NOMO-1 treated with DMSO at 0.1 percent for 48 hours (cell line): ENCODE results near the gene ZNF341.

Source experiments
- DNase-seq: peaks from one replicate; lab custom pipeline; 2025; ENCODE audit not compliant: unreplicated experiment; lab: John Stamatoyannopoulos, UW

Gene ZNF341

DNA sequence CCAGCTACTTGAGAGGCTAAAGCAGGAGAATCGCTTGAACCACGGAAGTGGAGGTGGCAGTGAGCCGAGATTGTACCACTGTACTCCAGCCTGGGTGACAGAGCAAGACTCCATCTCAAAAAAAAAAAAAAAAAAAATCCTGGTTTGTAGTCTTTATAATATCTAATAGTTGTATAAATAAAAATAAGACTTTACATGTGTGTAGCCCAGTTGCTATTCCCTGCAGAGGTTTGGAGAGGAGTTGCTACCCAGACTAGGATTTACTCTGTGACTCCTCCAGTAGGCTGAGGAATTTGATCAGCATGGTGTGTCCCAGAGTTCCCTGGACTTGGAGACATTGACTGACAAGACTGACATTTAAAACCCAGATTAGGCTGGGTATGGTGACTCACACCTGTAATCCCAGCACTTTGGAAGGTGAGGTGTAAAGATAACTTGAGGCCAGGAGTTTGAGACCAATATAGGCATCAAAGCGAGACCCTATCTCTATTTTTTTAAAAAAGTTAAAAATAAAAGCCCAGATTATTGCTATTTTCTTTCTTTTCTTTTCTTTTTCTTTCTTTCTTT, 89.6 kb downstream of the ZNF341 start:
- no peak for DNase-seq

DNA sequence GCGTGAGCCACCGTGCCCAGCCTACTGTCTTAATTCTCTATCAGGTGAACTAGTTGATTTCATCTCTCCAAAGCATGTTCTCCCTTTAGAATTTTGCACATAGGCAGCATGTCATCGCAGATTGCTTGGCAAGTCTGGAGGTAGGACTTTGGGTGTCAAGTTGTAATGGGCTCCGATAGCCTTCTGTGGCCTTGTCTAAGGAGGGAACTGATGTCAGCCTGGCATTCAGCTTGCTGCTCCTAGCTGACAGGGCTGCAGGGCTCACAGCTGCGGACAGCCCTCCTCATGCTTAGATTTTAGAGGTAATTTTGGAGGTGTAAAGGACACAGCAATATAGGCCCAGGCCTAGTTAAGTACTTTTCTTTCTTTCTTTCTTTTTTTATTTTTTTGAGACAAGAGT, 90.6 kb downstream of the ZNF341 start:
- no peak for DNase-seq

DNA sequence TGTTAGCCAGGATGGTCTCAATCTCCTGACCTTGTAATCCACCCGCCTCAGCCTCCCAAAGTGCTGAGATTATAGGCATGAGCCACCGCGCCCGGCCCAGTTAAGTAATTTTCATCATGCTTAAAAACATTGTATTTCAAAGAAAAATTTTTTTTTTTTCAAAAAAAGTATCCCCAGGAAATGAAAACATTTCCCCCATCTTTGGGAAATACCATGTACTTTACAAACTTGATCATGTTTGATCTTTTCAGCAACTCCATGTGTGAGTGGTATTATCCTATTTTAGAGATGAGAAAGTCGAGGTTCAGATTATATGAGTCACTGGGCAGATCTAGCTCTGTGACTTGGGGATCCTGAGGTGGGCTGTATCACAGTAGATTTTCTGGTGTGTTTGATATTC, 91.2 kb downstream of the ZNF341 start:
- no peak for DNase-seq

- DNase-seq, result no peak
Measured at GRCh38 chr20:33824852-33825251, 93.1 kb downstream of the ZNF341 start.

GRCh38 chr20:33825340-33826269, 93.8 kb downstream of the ZNF341 start:
- no peak for DNase-seq

- DNase-seq, result no peak
Measured at GRCh38 chr20:33826270-33826897, 94.6 kb downstream of the ZNF341 start.

DNA sequence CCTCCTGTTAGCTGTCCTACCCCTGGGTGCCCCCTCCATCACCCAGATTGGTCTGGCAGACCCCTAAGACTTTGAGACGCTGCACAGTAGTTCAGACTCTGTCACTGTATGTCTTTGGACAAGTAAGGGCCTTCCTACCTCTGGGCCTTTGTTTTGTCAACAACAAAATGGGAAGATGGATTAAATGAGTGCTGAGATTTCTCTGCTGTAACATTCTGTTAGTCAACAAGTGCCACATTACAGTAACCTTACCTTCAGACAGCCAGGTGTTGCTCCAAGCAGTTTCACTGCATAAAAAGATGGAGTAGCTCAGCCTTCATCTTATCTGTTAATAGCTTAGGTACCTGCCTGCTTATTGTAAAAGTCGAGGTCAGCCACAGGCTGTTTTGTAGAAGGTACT, 95.3 kb downstream of the ZNF341 start:
- DNase-seq, result no peak

DNA sequence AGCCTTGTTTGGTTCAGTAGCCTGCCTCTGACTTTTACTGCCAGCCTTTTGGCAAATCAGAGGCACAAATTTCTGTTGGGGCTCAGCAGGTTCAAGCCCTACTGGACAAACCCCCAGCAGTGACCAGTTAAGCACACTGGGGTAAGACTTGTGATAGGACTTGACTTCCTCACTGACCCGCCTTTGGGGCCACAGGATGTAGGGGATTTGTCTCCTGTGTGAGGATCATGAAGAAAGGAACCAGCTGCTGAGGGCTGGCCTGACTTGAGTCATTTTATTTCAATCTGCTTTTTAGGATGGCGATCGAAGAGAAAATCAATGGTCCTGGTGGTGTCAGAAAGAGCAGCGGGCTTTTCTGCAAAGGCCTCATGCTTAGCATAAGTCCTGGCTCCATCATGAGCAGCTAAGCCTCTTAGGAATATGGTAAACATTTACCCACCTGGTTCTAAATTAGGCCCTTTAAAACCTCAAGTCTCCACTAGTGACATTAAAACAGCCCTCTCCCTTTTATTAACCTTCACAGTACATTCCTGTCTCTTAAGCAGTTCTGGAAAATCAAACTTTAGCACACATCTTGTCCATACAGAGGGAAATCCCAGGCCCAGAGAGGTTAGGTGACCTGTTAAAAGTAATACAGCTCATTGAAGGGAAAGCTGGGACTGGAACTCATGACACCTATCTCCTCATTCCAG, 96.0 kb downstream of the ZNF341 start:
- DNase-seq, result no peak

- no peak for DNase-seq
Measured at GRCh38 chr20:33828326-33828844, 96.6 kb downstream of the ZNF341 start.

- no peak for DNase-seq
Measured at GRCh38 chr20:33828967-33829560, 97.3 kb downstream of the ZNF341 start.

DNA sequence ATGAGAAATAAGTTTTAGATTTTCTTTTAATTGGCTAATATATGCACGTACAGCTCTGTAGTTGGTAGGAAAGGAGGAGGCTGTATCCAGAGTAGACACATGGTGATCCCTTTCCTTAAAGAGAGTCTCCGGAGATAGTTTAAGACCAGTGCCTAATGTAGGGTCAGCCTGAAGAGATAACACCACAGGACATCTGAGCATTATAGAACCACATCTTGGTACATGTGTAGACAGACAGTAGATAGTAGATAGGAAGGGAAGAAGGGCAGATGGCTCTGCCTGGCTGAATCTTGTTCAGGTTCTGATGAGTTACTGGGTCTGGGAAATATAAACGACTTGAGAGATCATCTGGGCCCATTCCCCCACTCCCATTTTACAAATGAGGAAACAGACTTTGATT, 97.8 kb downstream of the ZNF341 start:
- no peak for DNase-seq

- DNase-seq, result no peak
Measured at GRCh38 chr20:33830371-33830770, 98.6 kb downstream of the ZNF341 start.

GRCh38 chr20:33832103-33832804, 100.5 kb downstream of the ZNF341 start:
- no peak for DNase-seq

DNA sequence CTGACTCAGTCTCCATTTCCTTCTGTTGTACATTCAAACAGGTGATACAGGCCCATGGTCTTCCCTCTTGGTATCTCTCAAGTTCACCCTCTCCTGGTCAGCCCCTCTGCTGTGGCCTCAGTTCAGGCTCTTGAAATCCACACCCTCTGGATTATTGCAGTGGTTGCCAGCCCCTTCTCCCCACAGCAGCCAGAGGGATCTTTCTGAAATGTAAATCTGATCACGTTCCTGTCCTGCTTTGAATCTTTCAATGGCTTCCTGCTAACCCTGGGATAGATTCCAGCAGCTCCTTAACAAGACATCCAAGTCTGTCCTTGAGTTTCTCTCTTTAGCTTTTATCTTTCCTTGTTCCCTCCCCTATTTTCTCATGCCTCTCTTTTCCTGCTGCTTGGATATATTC, 101.5 kb downstream of the ZNF341 start:
- no peak for DNase-seq

- DNase-seq, result no peak
Measured at GRCh38 chr20:33835615-33836172, 103.9 kb downstream of the ZNF341 start.

DNA sequence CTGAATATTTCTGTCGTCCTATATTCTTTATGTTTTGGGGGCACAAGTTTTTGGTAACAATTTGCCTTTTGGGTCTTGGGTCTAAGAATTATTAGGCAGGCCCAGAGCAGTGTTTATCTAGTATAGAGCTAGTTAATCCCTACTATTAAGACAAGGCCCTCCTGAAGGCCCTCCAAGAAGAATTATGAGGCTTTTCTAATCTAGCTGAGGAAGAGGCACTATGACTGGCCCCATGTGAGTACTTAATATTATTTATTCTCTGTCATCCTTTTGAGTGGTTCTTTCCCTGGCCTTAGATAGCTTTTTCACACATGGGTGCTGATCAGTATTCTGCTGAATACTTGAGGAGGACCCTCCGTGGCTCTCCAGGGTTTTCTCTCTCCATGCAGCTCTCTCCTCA, 104.5 kb downstream of the ZNF341 start:
- no peak for DNase-seq

DNA sequence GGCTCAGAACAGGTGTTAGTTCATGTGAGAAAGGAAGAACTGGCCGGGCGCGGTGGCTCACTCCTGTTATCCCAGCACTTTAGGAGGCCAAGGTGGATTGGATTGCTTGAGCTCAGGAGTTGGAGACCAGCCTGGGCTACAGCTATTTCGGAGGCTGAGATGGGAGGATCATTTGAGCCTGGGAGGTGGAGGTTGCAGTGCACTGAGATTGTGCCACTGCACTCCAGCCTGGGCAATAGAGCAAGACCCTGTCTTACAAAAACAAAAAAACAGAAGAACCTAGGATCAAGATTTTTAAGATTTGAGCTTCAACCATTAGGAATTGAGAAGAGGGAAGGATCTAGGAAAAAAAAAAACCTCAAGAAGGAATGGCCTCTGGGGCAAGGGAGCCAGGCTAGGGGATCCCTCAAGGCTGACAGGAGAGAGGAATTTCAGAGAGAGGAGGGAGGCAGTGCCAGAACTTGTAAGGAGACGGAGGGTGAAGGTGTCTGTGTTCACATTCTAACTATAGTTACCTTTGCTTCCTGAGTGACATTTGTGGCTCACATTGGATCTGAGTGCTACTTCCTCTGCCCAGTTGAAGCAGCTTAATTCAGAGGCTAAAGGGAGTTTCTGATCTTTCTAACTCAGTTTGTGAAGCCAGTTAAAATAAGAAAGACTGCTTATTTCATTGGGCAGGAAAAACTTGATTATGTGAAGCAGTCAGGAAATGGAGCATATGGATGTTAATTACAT, 105.5 kb downstream of the ZNF341 start:
- DNase-seq, result no peak

DNA sequence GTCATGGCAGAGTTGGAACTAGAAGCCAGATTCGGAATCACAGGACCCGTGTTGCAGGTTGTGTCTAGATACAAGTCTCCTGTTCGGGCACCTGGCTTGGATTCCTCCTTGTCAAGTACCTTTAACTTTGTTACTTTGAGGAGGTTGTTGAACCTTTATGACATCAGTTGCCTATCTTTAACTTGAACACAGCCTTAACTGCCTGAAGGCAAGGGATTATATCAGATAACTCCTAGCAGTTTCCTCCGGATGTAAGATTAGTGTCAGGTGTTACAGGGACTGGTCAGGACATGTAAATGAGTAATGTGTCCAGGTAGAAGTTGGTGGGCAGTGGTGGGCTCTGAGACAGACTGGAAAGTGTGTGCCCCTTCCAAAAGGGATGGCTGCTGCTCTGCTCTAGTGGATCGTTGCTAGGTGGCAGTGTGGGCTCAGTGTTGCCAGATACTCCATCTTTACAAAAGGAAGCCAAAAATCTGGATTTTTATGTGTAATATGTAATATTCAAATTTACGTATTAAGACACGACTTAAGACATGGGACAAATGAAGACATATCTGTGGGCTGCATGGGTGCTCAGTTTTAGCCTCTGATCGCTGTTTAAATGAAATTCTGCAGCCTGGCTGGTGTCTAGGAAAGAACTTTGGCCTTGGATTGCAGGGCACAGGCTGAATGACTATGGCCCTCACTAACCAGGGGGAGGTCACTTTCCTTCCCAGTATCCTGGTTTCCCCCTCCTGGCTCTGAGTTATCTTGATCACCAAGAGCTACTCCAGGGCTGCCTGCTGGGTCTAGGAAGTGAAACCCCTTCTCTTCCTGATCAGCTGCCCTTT, 106.5 kb downstream of the ZNF341 start:
- no peak for DNase-seq
